OCI-LY3 (cell line): ENCODE data around the gene GYPA.
"Not testable (repeated sequence)": the region's sequence is repeated elsewhere in the genome, so short reads cannot be mapped to it uniquely, and the experiment has no call there.

Source experiments
- H2AFZ ChIP-seq: fragments of 200-600, 300-600 bp; shearing (Covaris generic); 2 replicates; pipeline ENCODE4 v1.6.0; 2014; ENCODE audit warnings: antibody characterized with exemption, low read depth, low read length
- H3K27ac ChIP-seq: fragments of 200-600, 300-600 bp; sonication (generic); 2 replicates; pipeline ENCODE4 v1.5.1; 2014; ENCODE audit warnings: mild to moderate bottlenecking, low read length, moderate library complexity, mixed read lengths
- H3K27me3 ChIP-seq: fragments of 200-600, 300-600 bp; sonication (generic); 2 replicates; pipeline ENCODE4 v1.6.1; 2014; ENCODE audit warnings: low read depth, low read length, mixed read lengths
- H3K36me3 ChIP-seq: fragments of 200-600, 300-600 bp; sonication (generic); replicated peaks from 2 replicates; pipeline ENCODE3; 2014; ENCODE audit warnings: low read depth, low read length, mixed read lengths
- H3K4me1 ChIP-seq: fragments of 300-600, 200-600 bp; sonication (generic); 2 replicates; pipeline ENCODE4 v1.6.1; 2014; ENCODE audit warnings: low read length, mixed read lengths
- H3K4me2 ChIP-seq: fragments of 200-600, 300-600 bp; sonication (generic); 2 replicates; pipeline ENCODE4 v1.6.1; 2014; ENCODE audit warnings: low read length, mixed read lengths
- H3K4me3 ChIP-seq: fragments of 300-600, 200-600 bp; sonication (generic); 2 replicates; pipeline ENCODE4 v1.5.1; 2014; ENCODE audit warnings: antibody characterized with exemption, mild to moderate bottlenecking, low read length, moderate library complexity
- H3K79me2 ChIP-seq: fragments of 300-600, 200-600 bp; shearing (Covaris generic); 2 replicates; pipeline ENCODE4 v1.6.1; 2014; ENCODE audit warnings: mild to moderate bottlenecking, low read length, mixed read lengths
- H3K9ac ChIP-seq: fragments of 300-600, 200-600 bp; shearing (Covaris generic); 2 replicates; pipeline ENCODE4 v1.6.0; 2014; ENCODE audit warnings: mild to moderate bottlenecking, low read length, moderate library complexity
- H3K9me3 ChIP-seq: fragments of 200-600, 300-600 bp; shearing (Covaris generic); 2 replicates; pipeline ENCODE4 v1.6.1; 2014; ENCODE audit warnings: low read length, mixed read lengths; ENCODE audit not compliant: insufficient read depth
- H4K20me1 ChIP-seq: fragments of 200-600, 300-600 bp; sonication (generic); 2 replicates; pipeline ENCODE4 v1.6.1; 2016; ENCODE audit warnings: low read length, mixed read lengths; ENCODE audit not compliant: insufficient read depth
- CTCF ChIP-seq: fragments of 200-600, 300-600 bp; sonication (generic); IDR thresholded peaks from 2 replicates; pipeline ENCODE4 v1.5.1; 2014; ENCODE audit warnings: antibody characterized with exemption, low read length, low read depth
- EZH2phosphoT487 ChIP-seq: fragments of 200-600 bp; shearing (Covaris generic); IDR thresholded peaks from 2 replicates; pipeline ENCODE4 v1.6.1; 2018; ENCODE audit warnings: antibody characterized with exemption, mixed run types, low read depth

GYPA gene

DNA sequence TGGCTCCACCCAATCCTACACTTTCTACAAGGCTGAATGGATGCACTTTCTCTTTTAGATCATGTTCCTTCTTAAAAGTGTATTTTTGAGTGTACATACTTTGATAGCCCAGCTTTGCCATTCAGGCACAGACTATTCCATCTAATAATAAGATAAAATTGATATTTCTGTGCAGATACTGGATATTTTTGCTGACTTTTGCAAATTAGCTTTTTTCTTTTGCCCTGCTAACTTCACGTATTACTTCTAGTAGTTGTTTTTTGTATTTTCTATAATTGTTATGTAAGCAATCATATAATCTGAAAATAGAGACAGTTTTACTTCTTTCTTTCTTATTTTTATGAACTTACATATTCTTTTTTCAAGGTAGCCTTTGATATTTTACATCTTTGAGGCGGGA lies 13.5 kb upstream of the GYPA start:
- Histone ChIP-seq H4K20me1 (no peaks in the 10 kb centered on the region), H3K9ac (no peak overlapping the region), H2AFZ (no peak overlapping the region), H3K36me3 (no peaks in the 10 kb centered on the region), H3K4me1 (no peaks in the 10 kb centered on the region), H3K4me2 (no peak overlapping the region), H3K79me2 (no peaks in the 10 kb centered on the region), H3K9me3 (no peaks in the 10 kb centered on the region), H3K27ac (no peak overlapping the region), H3K4me3 (no peak overlapping the region), H3K27me3 (no peaks in the 10 kb centered on the region)
- TF ChIP-seq EZH2phosphoT487 (no peak), CTCF (no peak)

DNA sequence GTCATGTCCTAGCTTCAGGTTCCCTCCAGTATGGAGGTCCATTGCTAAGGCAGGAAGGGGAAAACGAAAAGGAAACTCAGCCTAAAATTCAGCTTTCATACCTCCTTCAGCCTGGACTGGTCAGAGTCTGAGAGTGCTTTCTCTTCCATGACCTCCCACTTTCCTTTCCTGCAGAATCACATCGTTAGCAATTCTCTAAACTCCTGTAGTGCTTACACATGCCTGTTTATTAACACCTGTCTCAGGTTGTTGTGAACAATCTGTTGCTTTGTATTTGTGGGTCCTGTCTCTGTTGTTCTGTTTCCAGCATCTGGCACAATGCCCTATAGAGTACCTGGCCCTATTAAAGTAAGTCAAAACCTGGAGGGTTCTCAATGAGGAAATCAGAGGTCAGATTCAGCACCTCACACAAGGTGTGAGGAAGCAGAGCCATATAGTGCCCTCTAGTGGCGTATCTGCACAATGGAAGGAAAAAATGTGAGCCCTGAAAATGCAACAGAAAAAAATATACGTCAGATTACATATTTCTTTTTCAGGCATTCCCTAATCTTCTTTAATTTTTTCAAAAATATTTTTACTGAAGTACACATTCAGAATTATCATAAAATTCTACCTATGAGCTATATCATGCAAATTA lies 2.3 kb upstream of the GYPA start:
- not testable (repeated sequence) for H3K4me2 ChIP-seq

GRCh38 chr4:144141493-144141892 lies 975 bp upstream of the GYPA start:
- Histone ChIP-seq H3K4me3 (no peak overlapping the region), H3K4me1 (no peaks in the 10 kb centered on the region), H3K79me2 (no peaks in the 10 kb centered on the region), H2AFZ (no peak overlapping the region), H3K9ac (no peak overlapping the region), H3K36me3 (no peaks in the 10 kb centered on the region), H3K9me3 (no peaks in the 10 kb centered on the region), H3K27me3 (no peaks in the 10 kb centered on the region), H4K20me1 (no peaks in the 10 kb centered on the region), H3K4me2 (no peak overlapping the region), H3K27ac (no peak overlapping the region)
- TF ChIP-seq CTCF, result no peak
- no peak for TF ChIP-seq EZH2phosphoT487

More for the DNA sequence above, 2.3 kb upstream of the GYPA start:
- H3K27me3 ChIP-seq, H3K4me3 ChIP-seq, H3K27ac ChIP-seq, H2AFZ ChIP-seq, H3K9me3 ChIP-seq, H4K20me1 ChIP-seq, H3K36me3 ChIP-seq, H3K4me1 ChIP-seq, H3K79me2 ChIP-seq, H3K9ac ChIP-seq: not testable (repeated sequence)
- TF ChIP-seq CTCF, result peak; percentile 69

- not testable (repeated sequence) for H3K4me1 ChIP-seq, H4K20me1 ChIP-seq, H3K4me2 ChIP-seq, H3K27me3 ChIP-seq, H2AFZ ChIP-seq, H3K79me2 ChIP-seq, H3K4me3 ChIP-seq, H3K36me3 ChIP-seq, H3K27ac ChIP-seq, H3K9me3 ChIP-seq, H3K9ac ChIP-seq
These were observed 527 bp downstream of the GYPA start for GRCh38 chr4:144139991-144140390.

- not testable (repeated sequence) for H3K79me2 ChIP-seq, H3K9ac ChIP-seq, H3K4me3 ChIP-seq, H3K4me2 ChIP-seq, H3K27me3 ChIP-seq, H3K36me3 ChIP-seq, H3K4me1 ChIP-seq, H2AFZ ChIP-seq, H3K9me3 ChIP-seq, H4K20me1 ChIP-seq, H3K27ac ChIP-seq
These were observed 971 bp downstream of the GYPA start for GRCh38 chr4:144139547-144139946.

DNA sequence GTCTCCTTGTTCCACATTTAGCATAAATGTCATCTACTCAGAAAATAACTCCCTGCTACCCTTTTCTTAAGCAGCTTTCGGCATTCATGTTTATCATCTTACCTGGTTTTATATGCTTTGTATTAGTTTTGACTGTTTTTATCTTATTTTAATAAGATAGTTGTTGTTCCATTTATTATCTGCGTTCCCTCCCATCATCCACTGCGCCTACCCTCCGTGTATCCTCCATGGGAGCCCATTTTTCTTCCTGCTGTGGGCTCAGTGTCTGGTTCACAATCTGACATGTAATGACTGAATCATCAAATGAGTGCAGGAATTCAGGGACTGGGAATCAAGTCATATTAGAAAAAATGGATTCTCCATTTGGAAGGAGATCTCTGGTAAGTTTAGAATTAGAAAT lies 2.3 kb downstream of the GYPA start:
- H3K27ac ChIP-seq, H3K36me3 ChIP-seq, H3K27me3 ChIP-seq, H2AFZ ChIP-seq, H3K9me3 ChIP-seq, H3K79me2 ChIP-seq, H4K20me1 ChIP-seq, H3K4me1 ChIP-seq, H3K9ac ChIP-seq, H3K4me2 ChIP-seq, H3K4me3 ChIP-seq: not testable (repeated sequence)

DNA sequence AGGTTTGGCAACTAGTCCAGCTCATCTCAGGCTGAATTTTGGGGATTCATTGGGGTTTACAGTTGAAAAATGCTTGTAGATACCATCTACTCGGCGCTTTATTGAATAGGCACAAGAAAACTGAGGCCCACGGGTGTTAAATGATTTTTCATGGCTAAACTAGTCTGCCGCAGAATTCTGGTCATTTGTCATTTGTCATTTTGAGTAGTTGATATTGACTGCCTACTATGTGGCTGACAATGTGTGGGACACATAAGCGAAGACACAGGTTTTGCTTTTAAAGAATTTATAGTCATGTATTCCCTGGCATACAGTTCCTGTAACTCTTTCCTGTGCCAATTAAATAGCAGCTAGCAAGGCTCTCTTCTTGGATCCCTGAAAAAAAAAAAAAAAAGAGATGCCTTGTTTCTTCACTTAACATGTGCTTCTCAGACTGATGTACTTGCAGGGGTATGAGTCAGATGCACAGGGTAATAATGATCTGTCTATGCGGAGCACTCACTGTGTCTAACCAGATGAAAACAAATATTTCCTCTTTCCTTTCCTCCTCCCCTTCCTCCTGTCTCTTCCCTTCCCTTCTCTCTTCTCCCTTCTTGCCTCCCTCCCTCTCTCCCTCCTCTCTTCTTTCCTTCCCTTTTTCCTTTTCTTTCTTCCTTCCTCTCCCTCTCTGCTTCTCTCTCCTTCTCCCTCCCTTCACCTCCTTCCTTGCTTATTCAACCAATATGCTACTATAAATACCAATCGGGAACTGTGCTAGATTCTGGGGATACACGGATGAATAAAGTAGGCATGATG lies 3.2 kb downstream of the GYPA start:
- H3K9me3 ChIP-seq, H3K4me2 ChIP-seq, H3K27me3 ChIP-seq, H3K4me1 ChIP-seq, H4K20me1 ChIP-seq, H3K36me3 ChIP-seq, H3K27ac ChIP-seq, H3K79me2 ChIP-seq, H2AFZ ChIP-seq, H3K4me3 ChIP-seq, H3K9ac ChIP-seq: not testable (repeated sequence)
